ENCODE data around the gene BCL11B.

The BCL11B gene

DNA sequence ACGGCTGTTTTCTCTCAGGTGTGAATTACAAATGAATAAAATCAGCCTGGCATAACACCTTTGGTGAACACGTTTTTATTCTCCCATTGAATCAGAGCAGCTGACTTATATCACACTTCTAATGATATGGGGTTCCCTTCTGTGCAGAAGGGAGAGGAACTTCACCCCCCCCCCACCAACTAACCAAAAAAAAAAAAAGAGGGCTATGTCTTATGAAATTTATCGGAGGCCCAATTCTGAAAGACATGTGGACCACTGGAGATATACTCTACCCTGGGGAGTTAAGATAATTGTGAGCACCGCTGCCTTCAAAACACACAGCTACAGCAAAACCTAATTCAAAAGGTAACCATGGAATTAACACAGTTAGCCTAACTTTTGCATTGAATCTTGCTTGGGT lies 4.6 kb downstream of the BCL11B start:
- no peak for DNase-seq

DNA sequence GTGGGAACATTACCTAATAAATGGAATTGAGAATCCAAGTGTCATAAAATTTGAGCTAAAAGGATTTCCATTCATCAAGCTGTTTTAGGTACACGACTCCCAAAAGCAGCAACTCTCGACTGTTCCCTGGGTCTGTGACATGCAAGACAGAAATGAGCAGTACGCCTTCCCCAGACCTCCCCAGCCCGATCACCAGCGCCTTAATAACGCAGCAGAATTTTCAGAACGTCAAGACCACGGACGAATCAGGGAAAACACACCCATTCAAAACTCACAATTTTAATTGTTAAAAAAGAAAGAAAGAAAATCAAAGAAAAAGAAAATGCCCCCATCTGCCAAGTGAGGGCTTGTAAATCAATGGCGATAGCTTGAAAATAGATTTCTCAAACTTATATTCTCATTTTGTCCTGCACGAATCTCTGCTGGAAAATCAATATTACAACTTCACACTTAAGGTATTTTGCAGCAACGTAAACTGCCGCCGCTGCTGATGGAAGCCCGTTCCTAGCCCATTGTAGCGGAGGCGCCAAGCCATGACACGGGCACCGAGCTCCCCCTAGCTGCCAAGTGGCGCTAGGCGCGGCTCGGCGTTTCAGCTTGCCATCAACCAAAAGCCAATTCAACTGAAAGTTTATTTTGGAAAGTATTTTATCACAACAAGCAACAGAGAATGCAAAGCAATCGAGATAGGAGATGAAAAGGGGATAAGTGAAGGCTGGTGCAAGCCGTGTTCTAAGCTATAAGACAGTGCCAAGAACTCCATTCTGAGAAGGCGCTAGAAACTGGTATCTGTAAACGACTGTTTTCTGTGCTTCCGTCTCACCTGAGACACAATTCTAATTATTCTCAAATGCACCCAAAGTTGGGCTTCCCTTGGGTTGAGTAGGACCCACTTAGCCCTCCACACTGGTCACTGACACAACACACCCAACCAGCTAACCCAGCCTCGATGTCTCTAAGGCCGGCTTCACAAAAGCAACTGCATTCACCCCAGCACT lies 5.5 kb downstream of the BCL11B start:
- DNase-seq: peak; percentile 90

- peak; percentile 44 for DNase-seq
Observed at GRCh38 chr14:99265571-99265970, 6.4 kb downstream of the BCL11B start.

- DNase-seq: no peak
Observed at GRCh38 chr14:99264691-99265450, 7.1 kb downstream of the BCL11B start.

DNA sequence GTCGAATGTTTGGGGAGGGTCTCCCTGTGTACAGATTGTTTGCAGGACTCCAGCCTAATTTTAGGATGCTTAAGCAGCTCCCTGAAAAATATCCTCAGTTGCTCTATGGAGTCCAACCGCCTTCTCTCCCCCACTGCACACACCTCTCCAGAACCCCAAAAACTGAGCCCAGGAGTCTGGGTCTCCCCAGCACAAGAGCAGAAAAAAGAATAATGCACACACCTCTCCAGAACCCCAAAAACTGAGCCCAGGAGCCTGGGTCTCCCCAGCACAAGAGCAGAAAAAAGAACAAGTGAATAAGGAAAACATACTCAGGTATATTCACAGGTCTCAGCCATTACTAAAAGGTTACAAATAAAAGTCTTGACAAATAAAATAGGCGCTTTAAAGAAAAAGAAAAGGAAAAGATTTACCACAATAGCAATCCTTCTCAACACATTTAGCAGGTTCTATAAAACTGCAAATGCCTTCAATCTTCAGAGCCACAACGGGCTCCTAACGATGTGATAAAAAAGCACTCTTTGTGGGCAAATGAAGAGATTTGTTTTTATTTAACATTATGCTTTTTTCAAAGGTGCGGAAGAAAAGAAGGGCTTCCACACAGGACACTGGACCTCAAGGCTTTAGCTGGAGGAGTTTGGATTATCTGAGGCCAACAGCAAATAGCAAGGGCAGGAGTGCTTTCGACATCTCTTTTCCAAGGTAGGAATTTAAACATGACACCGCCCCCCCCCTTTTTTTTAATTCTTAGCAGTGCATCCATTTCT lies 8.2 kb downstream of the BCL11B start:
- no peak for DNase-seq

GRCh38 chr14:99262977-99263448 lies 9.0 kb downstream of the BCL11B start:
- DNase-seq: peak; percentile 58

- peak; percentile 57 for DNase-seq
Observed at GRCh38 chr14:99261912-99262787, 9.8 kb downstream of the BCL11B start.

DNA sequence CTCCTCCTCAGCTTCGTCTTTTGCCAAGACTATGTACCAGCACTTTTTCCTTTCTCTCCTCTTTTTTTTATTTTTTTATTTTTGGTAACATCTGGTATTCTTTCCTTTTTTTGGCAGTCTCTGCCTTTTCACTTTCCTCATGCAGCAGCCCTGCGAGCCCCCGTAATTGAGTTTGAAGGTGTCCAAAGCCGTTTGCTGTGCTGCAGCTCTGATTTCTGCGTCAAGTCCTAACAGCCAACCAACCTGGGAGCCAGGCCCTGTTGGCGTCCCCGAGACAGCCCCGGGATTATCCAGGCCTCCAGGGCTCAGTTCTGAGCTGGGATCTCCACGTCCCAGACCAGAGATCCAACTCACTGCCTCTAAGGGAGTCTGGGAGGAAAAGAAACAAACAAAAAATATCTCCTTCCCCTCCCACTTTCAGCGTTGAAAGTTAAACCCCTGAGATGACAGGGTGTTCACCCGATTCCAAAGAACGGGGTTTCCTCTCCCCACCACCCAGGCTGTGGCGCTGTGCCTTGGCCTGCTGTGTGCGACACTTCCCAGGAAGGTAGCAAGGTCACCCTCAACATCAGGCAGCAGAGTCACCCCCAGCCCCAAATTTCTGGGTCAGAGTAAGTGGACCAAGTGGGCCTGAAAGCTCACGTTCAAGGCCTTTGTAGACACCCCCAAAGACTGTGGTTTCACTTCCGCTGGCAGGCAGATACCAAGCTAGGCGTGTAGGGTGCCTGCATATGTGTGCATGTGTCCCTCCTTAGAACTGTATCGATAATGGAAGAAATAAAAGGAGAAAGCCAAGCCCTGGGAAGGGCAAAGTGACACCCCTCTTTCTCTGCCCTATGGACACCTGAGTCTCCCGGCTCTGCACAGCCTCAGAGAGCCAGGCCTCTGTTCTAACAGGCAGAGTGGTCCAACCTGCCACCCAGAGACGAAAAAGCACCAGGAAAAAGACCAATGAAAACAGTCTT lies 11.1 kb downstream of the BCL11B start:
- no peak for DNase-seq

- no peak for DNase-seq
Observed at GRCh38 chr14:99260116-99260515, 11.9 kb downstream of the BCL11B start.

DNA sequence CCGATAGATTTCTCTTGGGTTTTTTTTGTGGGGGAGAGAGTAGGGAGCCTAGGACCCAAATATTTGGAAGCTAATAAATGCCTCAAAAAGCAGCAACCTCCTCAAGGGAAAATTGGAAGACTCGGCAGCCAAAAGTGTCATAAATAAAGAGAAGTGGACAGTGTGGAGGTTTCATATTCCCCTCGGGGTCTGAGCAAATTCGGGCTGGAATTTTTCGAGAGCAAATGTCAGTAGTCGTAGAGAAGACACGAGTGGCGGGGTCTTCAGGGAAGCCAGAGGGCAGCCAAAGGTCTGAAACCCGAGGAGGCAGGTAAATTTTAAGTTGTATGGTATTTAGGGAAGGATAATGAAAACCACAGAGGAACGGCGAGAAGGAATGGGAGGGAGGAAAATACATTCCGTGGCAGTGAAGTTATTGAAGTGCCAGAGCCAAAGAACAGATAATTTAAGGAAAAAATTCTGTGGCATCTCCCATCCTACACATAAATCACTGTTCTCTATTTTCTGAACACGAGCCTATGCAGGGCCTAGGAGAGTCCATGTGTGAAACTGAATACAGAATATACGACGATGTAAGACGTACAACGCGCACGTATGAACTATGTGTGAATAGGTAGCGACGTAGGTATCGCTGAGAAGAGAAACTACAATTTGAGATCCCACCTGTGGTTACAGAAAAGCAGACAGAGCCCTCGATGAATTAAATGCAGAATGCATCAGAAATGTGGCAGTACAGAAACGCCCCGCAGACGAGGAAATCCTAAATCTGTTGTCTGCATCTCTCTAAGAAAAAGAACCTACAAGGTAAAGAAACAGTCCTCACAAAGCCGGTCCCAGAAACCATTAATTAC lies 12.9 kb downstream of the BCL11B start:
- no peak for DNase-seq

- no peak for DNase-seq
Observed at GRCh38 chr14:99258341-99258861, 13.6 kb downstream of the BCL11B start.

GRCh38 chr14:99257673-99258221 lies 14.2 kb downstream of the BCL11B start:
- no peak for DNase-seq

DNA sequence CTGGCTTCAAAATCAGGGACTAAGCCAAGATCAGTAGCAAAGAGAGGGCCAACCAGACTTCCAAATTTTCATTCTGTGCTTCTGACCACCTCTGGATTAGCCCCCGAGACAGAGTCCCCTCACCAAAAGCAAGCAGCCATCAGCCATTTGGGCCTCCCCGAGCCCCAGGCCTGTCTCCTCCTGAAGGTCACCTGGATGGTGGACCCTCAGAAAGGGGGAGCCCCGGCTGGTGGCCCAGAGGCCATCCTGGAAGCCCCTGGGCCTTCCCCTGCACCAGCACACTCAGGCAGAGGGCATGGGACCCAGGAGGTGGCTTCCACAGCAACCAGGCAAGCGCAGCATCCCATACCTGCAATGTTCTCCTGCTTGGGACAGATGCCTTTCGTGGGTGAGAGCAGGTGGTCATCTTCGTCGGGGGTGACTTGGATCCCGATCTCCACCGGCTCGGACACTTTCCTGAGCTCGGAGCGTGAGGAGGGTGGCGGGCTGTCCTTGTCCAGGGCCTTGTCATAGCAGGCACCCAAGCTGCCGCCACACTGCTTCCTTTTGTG lies 14.8 kb downstream of the BCL11B start:
- no peak for DNase-seq

GRCh38 chr14:99256483-99256874 lies 15.5 kb downstream of the BCL11B start:
- DNase-seq: no peak

DNA sequence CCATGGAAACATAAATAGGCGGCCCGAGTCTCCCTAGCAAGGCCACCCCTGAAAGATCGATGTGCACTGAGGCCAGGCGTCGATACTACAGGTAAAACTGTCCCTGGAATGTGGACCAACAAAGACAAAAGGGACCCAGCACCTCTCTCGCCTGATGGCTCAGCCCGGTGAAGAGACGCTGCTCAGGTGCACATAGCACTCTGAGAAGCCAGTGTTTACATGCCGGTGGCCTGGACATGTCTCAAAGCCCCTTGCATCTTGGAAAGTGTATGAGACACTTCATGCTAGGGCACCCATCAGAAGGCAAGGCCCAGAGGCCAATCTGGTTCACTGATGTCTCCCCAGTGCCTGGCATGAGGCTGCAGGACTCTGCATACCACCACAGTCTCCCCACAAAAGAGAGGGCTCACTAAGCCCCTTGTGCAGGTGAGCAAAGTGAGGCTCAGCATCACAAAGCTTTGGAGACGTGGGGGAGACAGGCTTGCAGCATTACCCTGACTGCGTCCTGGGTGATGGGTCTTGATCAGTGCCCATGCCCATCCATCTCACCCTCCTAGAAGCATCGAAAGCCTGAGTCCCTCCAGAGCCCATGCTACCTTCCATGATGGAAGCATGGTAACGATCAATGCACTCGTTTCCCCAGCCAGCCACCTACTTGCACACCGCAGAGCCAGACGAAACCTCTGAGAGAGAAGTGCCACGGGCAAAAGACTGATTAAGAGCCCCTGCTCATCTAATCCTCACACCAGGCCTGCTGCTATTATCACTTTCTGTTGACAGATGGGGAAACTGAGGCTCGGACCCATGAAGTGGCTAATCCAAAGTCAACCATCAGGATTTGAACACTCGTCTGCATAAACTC lies 16.1 kb downstream of the BCL11B start:
- no peak for DNase-seq

DNA sequence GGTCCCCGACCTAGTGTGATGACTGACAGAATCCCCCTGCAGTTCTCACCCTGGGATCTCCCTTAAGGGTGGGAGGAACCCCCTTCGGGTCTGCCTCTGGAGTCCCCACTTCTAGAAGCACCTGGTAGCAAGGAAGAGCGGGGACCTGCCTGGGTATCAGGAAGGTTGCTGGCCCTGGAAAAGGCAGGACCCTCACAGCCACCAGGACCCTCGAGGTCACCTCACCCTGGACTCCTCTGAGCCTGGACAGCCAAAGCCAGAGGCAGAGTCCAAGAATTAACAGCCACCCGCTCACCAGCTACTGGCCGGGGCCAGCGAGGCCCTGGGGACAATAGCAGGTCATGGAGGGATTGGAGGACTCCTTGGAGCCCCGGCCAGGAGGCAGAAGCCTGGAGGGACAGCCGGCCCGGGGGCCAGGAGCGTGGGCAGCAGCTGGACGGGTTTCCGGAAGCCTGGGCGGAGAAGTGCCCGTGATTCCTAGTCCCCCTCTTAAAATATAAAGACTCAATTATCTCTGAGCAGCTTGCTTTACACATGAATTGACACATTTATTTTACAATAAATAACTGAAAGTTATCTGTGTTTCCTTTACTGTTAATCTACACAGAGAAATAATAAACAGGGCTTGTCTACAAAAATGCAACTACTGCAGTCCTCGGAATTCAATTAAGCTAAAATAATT lies 17.5 kb downstream of the BCL11B start:
- peak; percentile 52 for DNase-seq

DNA sequence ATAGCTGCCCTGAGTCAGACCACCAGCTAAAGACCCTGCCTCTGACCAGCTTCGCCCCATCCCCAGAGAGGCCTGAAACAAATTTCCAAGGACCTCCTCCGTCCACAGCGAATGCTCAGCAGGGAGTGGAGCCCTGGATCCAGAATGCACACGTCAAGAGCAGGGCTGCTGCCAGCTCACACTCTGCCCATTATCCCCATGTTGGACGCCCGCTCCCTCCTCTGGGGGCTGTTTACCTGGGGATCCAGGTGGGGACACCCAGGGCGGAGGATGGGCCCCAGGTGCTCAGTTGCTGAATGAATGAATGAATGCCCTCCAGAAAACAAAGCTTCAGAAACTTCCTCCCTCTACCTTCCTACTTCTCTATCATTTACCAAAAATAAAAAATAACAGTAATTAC lies 18.1 kb downstream of the BCL11B start:
- no peak for DNase-seq

Data from retina (tissue), 1 donor.